ENCODE results near the gene VMP1.
A peak's percentile ranks its signal among the peaks of the same experiment; 100 is the strongest.
"Not testable (repeated sequence)": the region's sequence is repeated elsewhere in the genome, so short reads cannot be mapped to it uniquely, and the experiment has no call there.

The VMP1 gene

DNA sequence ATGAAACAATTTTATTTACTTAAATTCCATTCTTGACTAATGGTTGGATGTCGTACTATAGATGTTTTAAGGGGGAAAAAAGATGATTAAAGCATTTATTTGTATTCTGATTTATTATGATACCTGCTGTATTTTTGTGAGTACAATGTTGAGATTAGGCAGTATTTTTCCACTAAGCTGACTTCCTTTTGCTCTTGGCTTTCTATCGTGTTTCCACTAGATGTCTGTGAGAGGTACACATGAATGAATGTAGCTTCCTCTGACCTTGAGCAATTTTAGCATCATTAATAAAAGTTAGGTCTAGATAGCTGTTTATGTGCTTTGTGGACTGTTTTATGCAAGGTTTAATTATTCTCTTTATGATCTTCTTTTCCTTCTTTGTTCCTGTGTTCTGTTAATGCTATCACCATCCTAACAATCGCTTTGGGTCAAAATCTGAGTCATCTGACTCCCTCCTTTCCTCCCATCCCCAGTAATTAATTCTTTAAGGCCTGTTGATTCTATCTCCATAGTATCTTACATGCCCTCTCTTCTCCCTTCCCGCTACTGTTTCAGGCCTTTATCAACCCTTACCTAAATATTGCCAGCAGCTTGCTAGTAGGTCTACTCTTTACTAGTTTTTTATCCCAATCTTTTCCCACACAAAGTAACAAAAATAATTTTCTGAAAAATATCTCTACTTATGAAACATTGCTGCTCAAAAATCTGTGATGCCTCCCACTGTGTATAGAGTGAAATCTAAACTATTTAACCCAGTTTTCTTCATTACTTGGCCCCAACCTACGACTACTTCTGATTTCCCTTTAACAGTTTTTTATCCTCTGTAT is 76.0 kb downstream of the VMP1 start:
- peak in 1 of 2 donors; percentile 72 for DNase-seq

DNA sequence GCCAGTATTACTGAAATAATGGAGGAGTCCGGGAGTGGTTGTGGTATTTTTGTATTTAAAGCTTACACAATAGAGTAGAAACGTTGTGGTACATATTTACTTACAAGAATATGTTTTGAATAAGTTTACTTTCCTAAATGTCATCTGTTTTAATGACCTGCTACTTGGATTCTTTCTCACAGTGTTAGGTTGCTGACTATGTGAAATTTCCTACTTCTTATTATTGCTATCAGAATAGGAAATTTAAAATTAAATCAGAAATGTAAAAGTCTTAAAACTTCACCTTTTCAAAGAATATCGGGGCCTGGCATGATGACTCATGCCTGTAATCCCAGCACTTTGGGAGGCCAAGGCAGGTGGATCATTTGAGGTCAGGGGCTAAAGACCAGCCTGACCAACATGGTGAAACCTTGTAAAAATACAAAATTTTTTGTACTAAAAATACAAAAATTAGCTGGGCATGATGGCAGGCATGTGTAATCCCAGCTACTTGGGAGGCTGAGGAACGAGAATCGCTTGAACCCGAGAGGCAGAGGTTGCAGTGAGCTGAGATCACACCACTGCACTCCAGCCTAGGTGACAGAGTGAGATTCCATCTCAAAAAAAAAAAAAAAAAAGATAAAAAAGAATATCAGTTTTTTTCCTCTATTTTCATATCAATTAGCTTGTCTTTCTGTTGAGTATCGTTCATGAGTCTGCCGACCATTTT is 77.8 kb downstream of the VMP1 start:
- DNase-seq, result peak in 1 of 2 donors; percentile 42

DNA sequence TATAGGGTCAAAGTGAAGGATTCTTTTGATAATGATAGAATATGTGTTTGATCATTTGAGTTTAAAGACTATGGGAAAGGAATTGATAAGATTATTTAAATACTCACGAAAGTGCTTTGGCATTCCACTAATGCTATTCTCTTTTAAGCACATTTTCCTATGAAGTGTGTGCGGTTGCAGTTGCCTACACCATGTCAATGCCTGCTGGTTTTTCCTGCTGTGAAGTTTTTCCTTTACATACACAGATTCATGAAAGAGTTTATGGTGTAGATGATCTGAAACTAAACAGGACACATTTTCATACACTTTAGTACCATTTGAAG is 78.7 kb downstream of the VMP1 start:
- no peak for DNase-seq

DNA sequence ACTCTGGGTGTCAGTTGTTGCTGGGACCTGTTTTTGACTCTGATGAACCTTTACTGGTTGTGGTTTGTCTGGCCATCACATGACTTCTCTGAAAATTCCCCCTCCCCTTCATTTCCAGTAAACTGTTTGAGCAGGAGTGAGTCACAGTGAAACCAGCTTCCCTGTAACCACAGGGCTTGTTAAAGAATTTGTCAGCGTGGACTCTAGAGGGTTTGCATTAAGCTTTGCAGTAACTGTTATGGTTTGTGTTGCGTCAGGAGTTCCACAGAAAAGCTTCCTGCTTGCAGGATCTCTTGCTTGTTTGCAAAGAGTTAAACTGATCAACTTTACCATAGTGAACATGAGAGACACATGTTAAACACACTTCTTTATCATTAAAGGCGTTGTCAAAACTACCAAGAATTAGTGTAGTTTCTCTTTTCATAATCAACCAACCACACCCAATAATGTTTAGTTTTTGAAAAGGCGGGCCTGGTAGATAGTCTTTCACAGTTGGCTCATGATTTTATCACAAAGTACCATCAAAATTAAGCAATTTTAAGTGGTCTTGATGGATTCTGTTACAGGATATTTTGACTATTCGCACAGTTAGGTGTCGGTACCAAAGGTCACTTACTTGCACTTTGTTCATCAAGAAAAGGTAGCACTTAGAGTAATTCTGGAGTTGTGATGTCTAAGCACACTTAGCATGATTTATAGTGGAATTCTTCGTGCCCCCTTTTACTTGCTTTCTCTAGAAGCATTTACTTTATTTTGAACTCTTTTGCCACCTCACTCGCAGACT is 79.3 kb downstream of the VMP1 start:
- DNase-seq, result peak; percentile 94 to 98

DNA sequence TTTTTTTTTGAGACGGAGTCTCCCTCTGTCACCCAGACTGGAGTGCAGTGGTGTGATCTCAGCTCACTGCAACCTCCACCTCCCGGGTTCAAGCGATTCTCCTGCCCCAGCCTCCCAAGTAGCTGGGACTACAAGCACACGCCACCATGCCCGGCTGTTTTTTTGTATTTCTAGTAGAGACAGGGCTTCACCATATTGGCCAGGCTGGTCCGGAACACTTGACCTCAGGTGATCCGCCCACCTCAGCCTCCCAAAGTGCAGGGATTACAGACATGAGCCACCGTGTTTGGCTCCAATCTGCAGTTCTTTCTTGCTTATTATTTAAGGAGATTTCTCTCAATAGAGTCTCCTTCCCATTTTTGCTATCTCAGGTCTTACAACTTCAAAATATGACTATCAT is 82.4 kb downstream of the VMP1 start:
- not testable (repeated sequence) for DNase-seq

DNA sequence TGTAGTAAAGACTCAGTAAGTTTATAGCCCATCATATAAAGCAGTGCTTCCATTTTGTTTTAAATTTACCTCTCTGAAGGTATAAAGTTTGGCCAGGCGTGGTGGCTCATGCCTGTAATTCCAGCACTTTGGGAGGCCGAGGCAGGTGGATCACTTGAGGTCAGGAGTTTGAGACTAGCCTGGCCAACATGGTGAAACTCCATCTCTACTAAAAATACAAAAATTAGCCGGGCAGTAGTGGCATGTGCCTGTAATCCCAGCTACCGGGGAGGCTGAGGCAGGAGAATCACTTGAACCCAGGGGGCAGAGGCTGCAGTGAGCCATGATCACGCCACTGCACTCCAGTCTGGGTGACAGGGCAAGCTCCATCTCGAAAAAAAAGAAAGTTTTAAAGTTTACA is 83.0 kb downstream of the VMP1 start:
- DNase-seq, result not testable (repeated sequence)

DNA sequence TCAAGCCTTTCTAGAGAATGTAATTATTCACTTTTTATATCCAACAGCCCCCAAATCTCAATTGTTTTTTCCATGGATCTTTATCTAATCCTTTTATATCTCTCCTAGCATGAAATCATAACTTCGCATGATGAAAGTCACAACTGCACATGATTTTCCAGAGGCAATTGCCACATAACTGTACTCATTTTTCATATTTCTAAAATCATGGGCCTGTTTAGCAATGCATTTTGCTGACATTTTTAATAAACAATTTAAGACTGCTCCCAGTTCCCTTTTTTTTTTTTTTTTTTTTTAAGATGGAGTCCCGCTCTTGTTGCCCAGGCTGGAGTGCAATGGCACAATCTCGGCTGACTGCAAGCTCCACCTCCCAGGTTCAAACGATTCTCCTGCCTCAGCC is 83.5 kb downstream of the VMP1 start:
- no peak for DNase-seq

DNA sequence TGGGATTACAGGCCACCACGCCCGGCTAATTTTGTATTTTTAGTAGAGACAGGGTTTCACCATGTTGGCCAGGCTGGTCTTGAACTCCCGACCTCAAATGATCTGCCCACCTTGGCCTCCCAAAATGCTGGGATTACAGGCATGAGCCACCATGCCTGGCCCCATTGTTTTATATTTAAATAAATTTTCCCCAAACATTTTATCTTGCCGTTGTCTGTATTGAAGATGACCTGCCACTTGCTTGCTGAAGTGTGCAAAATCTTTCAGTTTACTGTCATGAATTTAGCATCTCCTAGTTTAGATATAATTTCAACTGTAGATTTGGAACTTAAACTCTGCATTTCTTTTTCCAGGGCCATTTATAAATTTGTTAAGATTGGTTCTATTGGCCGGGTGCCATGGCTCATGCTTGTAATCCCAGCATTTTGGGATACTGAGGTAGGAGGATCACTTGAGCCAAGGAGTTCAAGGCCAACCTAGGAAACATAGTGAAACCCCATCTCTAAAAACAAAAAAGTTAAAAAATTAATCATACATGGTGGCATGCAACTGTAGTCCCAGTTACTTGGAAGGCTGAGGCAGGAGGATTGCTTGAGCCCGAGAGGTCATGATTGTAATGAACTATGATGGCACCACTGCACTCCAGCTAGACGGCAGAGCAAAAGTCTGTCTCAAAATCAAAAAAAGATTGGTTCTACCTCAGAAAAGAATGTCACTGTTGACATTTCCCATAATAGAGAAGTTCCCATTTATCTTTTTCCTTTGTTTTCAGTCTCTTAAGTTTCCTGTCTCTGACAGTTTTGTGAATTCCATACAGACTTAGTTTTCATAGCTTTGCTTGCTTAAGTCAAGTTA is 84.4 kb downstream of the VMP1 start:
- no peak for DNase-seq

DNA sequence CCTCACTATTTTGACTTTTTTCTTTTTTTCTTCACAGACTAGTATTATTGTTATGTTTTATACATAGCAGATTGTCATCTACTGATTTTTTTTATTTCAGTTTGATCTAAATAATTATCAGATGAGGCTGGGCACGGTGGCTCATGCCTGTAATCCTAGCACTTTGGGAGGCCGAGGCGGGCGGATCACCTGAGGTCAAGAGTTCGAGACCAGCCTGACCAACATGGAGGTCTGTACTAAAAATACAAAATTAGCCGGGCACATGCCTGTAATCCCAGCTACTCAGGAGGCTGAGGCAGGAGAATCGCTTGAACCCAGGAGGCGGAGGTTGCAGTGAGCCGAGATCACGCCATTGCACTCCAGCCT is 85.0 kb downstream of the VMP1 start:
- DNase-seq, result not testable (repeated sequence)

DNA sequence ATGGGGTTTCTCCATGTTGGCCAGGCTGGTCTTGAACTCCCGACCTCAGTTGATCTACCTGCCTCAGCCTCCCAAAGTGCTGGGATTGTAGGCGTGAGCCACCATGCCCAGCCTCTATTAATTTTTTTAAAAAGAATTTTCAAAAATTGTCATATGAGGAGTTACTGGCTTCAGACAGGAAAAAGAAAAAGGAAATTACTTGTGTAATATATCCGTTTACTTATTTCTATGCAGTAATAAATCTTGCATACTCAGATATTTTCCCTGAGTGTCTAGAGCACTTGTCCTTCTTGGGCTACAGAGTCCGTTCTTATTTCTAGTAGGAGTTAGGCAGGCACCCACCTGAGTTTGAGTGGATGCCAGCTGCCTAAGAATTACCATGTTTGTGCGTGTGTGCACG is 85.8 kb downstream of the VMP1 start:
- DNase-seq, result no peak

DNA sequence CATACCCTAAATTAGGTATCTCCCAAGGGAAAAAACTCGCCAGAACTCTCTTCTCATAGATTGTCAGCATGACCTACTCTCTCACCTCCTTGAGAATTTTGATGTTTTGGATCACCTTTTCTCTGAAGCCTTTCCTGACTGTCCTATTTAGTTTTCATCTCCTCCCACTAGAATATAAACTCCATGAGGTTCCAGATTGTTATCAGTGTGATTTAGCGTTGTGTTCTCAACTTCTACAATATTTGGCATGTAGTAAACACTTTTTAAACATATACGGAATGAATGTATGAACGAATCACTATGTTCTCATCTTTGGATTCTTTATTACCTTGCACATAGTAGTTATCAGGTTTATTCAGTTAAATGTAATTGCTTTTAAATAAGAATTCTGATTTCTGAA is 88.7 kb downstream of the VMP1 start:
- DNase-seq, result no peak

DNA sequence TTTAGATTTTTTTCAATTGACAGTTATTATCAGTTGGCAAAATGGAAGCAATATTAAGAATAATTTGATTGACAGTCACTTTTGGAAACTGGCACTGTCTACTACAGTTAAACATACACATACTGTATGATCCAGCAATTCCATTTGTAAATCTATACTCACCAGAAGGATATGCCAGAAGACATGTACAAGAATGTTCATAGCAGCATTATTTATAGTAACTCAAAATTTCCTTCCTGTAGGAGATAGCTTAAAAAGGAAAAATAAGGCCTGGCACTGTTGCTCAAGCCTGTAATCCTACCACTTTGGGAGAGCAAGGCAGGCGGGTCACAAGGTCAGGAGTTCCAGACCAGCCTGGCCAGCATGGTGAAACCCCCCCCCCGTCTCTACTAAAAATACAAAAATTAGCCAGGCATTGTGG is 89.3 kb downstream of the VMP1 start:
- no peak for DNase-seq

DNA sequence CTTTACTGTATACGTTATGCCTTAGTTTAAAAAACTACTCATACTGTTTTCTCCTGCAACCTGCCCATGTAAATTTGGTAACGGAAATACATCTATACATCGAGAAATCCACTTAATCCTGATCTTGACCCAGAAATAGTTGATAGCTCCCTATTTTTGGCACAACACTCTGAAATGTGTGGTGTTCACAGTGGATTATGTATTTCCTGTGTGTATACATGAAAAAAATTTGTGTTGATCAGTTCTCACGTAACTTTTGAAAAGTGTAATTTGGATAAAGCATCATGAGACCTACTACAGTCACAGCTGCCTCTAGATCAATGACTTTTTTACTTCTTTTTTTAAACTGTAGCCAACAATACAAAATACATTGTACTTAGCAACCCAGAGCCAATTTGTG is 90.7 kb downstream of the VMP1 start:
- peak in 1 of 2 donors; percentile 15 for DNase-seq

DNA sequence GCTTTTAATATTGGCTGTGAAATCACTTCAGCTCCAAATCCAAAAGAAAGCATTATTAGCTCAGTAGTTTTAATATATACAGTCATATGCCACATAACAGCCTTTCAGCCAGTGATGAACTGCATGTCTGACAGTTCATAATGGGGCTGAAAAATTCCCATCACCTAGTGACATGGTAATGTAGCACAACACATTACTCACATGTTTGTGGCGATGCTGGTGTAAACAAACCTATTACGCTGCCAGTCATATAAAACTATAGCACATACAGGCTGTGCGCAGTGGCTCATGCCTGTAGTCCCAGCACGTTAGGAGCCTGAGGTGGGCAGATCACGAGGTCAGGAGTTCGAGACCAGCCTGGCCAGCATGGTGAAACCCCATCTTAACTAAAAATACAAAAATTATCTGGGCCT is 93.1 kb downstream of the VMP1 start:
- DNase-seq, result peak in 1 of 2 donors; percentile 28

DNA sequence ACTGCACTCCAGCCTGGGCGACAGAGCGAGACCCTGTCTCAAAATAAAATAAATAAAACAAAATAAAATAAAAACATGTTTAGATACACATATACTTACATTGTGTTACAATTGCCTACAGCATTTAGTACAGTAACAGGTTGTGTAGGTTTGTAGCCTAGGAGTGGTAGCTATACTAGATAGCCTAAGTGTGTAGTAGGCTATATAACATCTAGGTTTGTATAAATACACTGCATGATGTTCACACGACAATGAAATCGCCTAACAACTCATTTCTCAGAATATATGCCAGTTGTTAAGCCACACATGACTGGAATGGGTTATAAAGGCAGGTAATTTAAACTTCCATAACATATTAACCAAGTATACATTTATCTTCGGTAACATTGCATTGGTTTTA is 94.7 kb downstream of the VMP1 start:
- DNase-seq, result no peak

DNA sequence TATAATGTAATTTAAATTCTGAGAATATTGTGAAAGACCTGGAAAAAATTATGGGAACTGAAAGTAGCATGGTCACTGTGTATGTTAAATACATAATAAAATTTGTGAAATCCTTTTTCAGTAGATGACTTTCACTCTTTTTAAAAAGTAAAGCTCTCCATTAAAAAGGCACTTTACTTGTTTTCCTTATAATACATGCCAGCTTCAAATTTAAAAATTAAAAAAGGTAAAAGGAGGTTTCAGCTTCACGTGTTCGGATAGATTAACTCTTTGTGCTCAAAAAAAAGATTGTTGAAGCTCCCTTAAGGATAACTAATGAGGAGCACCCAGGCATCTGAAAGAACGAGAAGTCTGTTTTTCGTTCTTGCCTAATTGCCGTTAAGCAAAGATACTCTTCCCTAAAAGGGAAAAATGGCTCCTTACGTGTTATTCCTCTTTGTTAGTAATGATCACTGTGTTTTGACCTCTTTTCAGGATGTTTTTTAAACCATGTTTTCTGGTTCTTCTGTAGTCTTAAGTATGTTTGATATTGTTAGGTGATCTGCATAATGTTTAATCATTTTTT is 97.5 kb downstream of the VMP1 start:
- no peak for DNase-seq

DNA sequence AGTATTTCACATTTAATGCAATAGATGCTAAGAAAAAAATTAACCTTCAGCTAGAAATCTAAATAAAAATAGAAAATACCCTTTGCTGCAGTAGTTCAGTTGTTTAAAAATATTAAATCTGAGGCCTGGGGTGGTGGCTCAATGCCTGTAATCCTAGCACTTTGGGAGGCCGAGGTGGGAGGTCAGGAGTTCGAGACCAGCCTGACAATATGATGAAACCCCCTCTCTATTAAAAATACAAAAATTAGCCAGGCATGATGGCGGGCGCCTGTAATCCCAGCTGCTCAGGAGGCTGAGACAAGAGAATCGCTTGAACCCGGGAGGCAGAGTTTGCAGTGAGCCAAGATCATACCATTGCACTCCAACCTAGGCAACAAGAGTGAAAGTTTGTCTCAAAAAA is 98.9 kb downstream of the VMP1 start:
- not testable (repeated sequence) for DNase-seq

DNA sequence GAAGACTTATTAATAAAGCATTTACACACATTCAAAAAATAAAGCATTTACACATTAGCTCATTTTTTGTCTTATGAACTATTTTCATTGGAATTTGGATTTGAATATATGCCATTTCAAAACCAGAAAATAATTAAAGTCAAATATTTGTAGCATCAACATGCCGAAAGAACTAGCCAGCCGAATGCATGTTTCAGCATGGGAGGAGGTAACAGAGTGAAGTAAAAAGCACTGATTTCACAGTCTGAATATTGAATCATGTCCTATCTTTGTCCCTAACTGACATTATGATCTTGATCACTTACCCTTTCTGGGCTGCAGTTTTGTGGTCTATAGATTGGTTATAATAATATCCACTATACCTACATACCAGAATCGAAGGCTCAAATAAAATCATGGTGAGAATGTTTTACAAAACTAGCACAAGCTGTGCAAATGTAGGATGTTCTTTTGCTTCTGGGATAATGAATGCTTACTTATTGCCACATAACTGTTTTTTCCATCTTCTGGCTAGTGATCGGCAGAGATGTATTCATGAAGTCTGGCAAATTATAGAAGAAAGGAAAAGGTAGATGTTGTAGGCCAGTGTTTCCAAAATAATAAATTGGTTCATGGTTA is 100.5 kb downstream of the VMP1 start:
- no peak for DNase-seq

DNA sequence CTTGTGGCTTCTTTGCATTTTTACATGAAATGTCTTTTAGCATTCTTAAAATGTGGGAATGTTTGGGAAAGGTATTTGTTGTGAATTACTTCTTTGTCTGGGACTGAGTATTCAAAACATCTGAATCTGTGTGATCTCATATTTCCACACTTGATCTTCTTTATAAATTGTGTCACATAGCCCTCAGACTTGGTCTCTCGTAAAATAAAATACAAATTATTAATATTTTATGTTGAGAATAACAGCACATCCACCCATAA is 103.4 kb downstream of the VMP1 start:
- DNase-seq, result no peak

DNA sequence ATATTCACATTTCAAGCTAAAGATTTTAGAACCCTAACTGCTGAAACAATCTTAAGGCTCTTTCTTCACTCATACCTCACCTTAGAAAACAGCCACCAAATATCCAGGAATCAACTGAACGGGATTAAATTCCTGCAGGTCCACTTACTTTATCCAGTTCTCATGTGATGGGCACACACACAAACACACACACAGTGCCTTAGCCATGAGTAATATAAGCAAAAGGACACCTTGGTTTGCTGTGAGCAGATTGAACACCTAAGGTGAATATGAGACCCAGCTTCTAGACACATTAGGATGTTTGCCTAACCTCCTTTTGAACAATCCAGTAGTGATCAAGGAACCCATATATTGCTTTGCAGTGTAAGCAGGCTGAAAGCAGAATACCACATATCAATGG is 103.8 kb downstream of the VMP1 start:
- no peak for DNase-seq

DNA sequence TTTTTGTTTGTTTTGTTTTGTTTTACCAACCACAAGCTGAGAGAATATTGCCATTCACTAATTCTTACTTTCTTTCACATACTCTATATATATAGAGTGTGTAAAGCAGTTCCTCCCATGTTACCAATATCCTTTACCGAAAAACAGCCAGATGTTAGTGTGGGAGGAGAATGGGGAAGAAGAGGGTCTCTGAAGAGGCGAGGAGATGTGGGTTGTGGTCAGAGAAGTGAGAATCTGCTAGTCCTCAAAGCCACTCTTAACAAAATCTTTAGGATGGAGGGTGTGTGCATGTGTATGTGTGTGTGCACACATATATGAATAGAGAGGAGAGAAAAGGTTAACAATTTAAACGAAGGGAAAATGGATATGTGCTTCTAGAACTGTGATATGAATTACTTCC is 104.7 kb downstream of the VMP1 start:
- DNase-seq, result no peak

DNA sequence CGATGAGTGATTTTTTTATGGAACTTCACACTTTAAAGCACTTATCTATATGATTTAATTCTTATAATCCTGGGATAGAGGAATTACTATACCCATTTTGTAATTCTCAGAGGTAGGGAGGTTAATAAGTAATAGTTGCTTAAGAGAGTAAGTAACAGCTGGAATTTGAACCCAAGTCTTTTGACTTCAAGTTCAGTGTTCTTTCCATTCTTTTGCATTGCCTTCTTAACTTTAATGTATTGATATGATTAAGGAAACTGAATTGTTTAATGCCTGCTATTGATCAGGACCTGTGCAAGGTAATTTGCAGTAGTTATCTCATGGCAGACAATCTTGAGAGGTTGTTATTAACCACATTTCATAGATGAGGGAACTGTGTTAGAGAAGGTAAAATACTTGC is 106.8 kb downstream of the VMP1 start:
- DNase-seq, result no peak

Data from CD4-positive, alpha-beta T cell treated with Interleukin-4 for 1 hour (primary cell).